Uterus (tissue), 4 donors: ENCODE data around the gene VIPR1. TPM values are rescaled to one million over a fixed set of nuclear protein-coding genes. Genes with fewer than 3 reads are reported as not detected.

Experiments used
- DNase-seq, 2 donors: peaks; one replicate each; pipeline ENCODE4 v3.0.0-alpha.2; 2019 to 2020
- H3K27ac ChIP-seq, 2 donors: fragments of 200-600 bp; sonication (generic); 1 replicate in 1 of 2; 2 replicates in 1 of 2; pipeline ENCODE4 v1.5.1; 2016 to 2018
- H3K27me3 ChIP-seq, 2 donors: fragments of 200-600 bp; sonication (generic); one replicate each; pipeline ENCODE4 v1.5.1; 2018 to 2019; ENCODE audit warnings: control low read depth in 1 of 2
- H3K36me3 ChIP-seq, 2 donors: fragments of 200-600 bp; sonication (generic); one replicate each; pipeline ENCODE4 v1.5.1; 2019; ENCODE audit warnings: control low read depth in 1 of 2
- H3K4me1 ChIP-seq, 2 donors: fragments of 200-600 bp; sonication (generic); one replicate each; pipeline ENCODE4 v1.5.1; 2018 to 2019; ENCODE audit warnings: control low read depth in 1 of 2
- H3K4me3 ChIP-seq, 2 donors: fragments of 200-600 bp; sonication (generic); 1 replicate in 1 of 2; 2 replicates in 1 of 2; pipeline ENCODE4 v1.5.1; 2018 to 2019; ENCODE audit warnings: mild to moderate bottlenecking in 1 of 2
- H3K9me3 ChIP-seq, 2 donors: fragments of 200-600 bp; sonication (generic); one replicate each; pipeline ENCODE4 v1.5.1; 2019; ENCODE audit warnings: control low read depth in 1 of 2
- CTCF ChIP-seq, 4 experiments: fragments of 200-600 bp in 2 of 4; fragments of 450-650 bp in 2 of 4; sonication (generic) in 2 of 4; IDR thresholded peaks; one replicate each; pipeline ENCODE4 v1.5.1; 2016 to 2019; ENCODE audit warnings: antibody characterized with exemption in 4 of 4, mild to moderate bottlenecking in 2 of 4, moderate library complexity in 1 of 4
- POLR2A ChIP-seq, 2 donors: fragments of 450-650 bp; IDR thresholded peaks; one replicate each; pipeline ENCODE4 v1.6.1; 2016; ENCODE audit warnings: antibody characterized with exemption in 2 of 2, mild to moderate bottlenecking in 1 of 2, moderate library complexity in 1 of 2
- intact Hi-C: fragments of 100-400 bp; cut with DNase I; formaldehyde crosslinking; loops from one replicate; pipeline ENCODE4 v1.15.1; 2023; ENCODE audit warnings: low total_unique reads
- total RNA-seq, 4 donors: library from RNA; depleted of rRNA in 3 of 4; stranded (reverse); fragments of >200 nt in 3 of 4; gene quantifications; one replicate each; pipeline versions ENCODE4 v1.1.0 to v1.2.4, GENCODE V29; 2014 to 2023
- donor health status: DM: yes; HTN: yes; CAD: no.

VIPR1 gene
- total RNA-seq, 4 donors from 2014 or later, result 0.26 to 1.5 (median 0.99) TPM

DNA sequence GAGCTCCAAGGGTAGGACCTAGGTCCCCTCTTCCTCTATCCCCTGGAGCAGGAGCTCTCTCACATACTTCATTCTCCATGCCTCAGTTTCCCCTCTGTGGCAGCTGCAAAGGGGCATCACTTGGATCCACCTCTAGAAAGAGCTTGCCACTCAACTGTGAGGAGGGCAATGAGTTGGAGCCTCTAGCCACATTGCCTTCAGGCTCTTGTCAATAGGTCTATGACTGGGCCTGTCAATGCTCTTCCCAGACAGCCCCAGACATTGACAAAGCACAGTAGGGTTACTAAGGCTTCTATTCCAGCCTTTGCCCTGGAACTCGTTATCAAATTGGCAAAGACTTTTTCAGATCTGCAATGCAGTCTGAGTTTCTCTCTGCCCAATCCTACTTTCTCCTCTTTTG is 4.4 kb upstream of the VIPR1 start:
- intact Hi-C loops, result no loop called here
- no peaks in the 10 kb centered on the region for H3K9me3 ChIP-seq
- no peak overlapping the region for H3K4me3 ChIP-seq
- no peaks in the 10 kb centered on the region for H3K36me3 ChIP-seq
- H3K4me1 ChIP-seq, result peaks cover 0 to 19% of the 10 kb centered on the region in 2 donors
- peaks cover 0 to 12% of the 10 kb centered on the region in 2 donors for H3K27me3 ChIP-seq
- no peak for DNase-seq
- TF ChIP-seq CTCF (IDR thresholded peaks at IDR 0.05) (no peak), POLR2A (IDR thresholded peaks at IDR 0.05) (no peak)
- H3K27ac ChIP-seq, result no peak overlapping the region

- intact Hi-C loops, result no loop called here
- peaks cover 0 to 12% of the 10 kb centered on the region in 2 donors for H3K27me3 ChIP-seq
- H3K36me3 ChIP-seq, result no peaks in the 10 kb centered on the region
- no peaks in the 10 kb centered on the region for H3K9me3 ChIP-seq
- H3K27ac ChIP-seq, result no peak overlapping the region
- H3K4me1 ChIP-seq, result peaks cover 0 to 19% of the 10 kb centered on the region in 2 donors
- H3K4me3 ChIP-seq, result no peak overlapping the region
- TF ChIP-seq POLR2A (IDR thresholded peaks at IDR 0.05) (no peak), CTCF (IDR thresholded peaks at IDR 0.05) (no peak)
- peak in 1 of 2 donors; percentile 3 for DNase-seq
Measured at GRCh38 chr3:42498791-42499477, 3.5 kb upstream of the VIPR1 start.

DNA sequence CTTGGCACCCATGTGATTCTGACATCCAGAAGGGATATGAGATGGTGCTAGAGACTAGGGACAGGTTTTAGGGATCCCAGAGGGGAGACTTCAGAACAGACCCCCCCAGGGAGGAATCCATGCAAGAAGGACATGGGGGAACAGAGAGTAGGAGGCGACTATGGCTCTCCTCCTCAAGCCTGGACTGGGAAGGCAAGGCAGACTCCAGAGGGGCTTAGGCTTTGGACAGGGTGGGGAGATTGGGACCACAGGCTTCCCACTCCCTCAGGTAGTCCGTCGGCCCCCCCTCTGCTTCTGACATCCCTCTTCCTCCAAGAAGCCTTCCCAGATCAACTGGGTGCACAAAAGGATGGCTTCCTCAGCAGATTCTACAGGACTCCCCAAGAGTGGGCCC is 3.0 kb upstream of the VIPR1 start:
- peaks cover 0 to 12% of the 10 kb centered on the region in 2 donors for H3K27me3 ChIP-seq
- intact Hi-C loops, result no loop called here
- no peak overlapping the region for H3K27ac ChIP-seq
- DNase-seq, result peak in 1 of 2 donors; percentile 3
- peaks cover 0 to 19% of the 10 kb centered on the region in 2 donors for H3K4me1 ChIP-seq
- H3K4me3 ChIP-seq, result no peak overlapping the region
- TF ChIP-seq CTCF (IDR thresholded peaks at IDR 0.05) (no peak), POLR2A (IDR thresholded peaks at IDR 0.05) (no peak)
- H3K9me3 ChIP-seq, result no peaks in the 10 kb centered on the region
- H3K36me3 ChIP-seq, result no peaks in the 10 kb centered on the region

DNA sequence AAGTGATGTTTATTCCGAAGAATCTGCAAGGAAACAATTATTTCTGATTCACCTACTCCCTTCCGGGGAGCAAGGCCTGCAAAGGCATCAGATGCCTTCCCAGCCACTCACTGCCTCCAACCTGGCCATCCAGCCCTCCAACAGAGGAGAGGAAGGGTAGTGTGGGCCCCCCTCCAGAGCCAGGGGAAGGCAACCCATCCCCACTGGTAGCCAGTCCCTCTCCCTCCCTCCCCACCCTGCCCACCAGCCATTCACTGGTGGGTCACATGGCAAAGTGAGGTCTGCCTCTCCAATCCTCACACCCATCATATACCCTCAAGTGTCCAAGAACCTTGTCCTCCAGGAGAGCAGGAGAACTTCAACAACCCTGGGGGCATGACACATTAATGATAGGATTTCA is 2.4 kb upstream of the VIPR1 start:
- no peak overlapping the region for H3K4me3 ChIP-seq
- peak in 1 of 2 donors; percentile 2 for DNase-seq
- peaks cover 0 to 12% of the 10 kb centered on the region in 2 donors for H3K27me3 ChIP-seq
- peaks cover 0 to 19% of the 10 kb centered on the region in 2 donors for H3K4me1 ChIP-seq
- no peak overlapping the region for H3K27ac ChIP-seq
- H3K9me3 ChIP-seq, result no peaks in the 10 kb centered on the region
- H3K36me3 ChIP-seq, result no peaks in the 10 kb centered on the region
- intact Hi-C loops, result no loop called here
- TF ChIP-seq POLR2A (IDR thresholded peaks at IDR 0.05), result no peak
- TF ChIP-seq CTCF (IDR thresholded peaks at IDR 0.05), result no peak

DNA sequence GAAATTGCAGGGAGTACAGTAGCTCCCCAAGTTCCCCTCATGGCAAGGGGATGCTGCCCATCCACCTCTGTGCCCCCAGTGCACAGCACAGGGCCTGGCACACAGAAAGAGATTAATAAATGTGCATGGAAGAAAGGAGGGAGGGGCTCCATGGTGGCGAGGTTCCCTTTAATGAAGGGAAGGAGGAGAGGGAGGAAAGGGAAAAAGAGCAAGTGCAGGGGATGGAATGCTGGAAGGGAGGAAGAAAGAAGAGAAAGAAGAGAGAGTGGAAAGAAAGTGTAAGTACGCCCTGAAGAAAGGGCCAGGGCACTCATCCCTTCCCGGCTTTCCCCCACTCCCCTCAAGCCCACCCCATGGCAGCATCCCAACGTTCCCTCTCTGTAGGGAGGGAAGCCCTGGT is 1.5 kb upstream of the VIPR1 start:
- DNase-seq, result no peak

More for the DNA sequence above, 1.5 kb upstream of the VIPR1 start:
- TF ChIP-seq POLR2A (IDR thresholded peaks at IDR 0.05) (no peak), CTCF (IDR thresholded peaks at IDR 0.05) (no peak)
- intact Hi-C loops, result no loop called here
- Histone ChIP-seq H3K9me3 (no peaks in the 10 kb centered on the region), H3K27me3 (peaks cover 0 to 12% of the 10 kb centered on the region in 2 donors), H3K36me3 (no peaks in the 10 kb centered on the region), H3K27ac (no peak overlapping the region), H3K4me1 (peaks cover 0 to 19% of the 10 kb centered on the region in 2 donors), H3K4me3 (no peak overlapping the region)
